Activated gamma-delta T cell (primary cell): ENCODE data around the gene ING4.
"Not testable (repeated sequence)": the region's sequence is repeated elsewhere in the genome, so short reads cannot be mapped to it uniquely, and the experiment has no call there.

Experiments
- DNase-seq: peaks from one replicate; lab custom pipeline; 2025; lab: John Stamatoyannopoulos, UW
- total RNA-seq, 2 donors: gene quantifications; one replicate each; lab custom pipeline; 2026; lab: John Stamatoyannopoulos, UW

ING4 gene
- 72.4 to 76.5 reads per million in 2 donors for total RNA-seq

DNA sequence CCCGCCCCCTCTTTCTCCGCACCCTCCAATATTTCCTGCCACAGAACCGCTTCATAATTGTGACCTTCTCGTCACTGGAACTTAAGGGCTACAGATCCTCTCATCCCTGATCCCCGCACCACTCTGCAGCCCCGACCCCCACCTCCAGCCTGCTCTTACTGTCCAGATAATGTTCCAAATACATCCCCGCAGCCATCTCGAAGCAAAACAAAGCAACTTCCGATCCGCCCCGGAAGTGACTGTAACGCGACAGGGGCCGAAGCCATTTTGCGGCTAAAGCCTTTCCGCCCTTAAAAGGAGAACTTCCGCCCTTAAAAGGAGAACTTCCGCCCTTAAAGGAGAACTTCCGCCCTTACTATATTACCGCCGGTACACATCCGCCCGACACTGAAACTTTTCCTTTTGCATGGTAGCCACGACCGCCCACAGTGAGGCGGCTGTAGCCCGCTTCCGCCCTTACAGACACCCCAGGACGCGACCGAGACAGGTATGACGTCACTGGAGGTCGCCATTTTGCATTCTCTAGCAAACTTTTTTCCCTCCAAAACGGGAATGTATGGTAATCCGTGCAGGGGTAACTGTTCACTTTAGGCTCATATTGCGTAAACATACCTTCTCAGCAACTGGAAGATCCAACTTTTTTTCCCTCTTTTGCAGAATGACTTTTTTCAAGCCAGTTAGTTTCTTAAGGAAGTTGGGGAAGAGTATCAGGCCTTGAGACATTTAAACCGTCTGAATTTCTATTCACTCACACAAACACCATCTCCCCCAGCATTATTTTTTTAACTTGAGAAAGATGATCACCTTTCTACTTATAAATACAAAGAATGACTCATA lies at the start of gene ING4:
TSS of gene ING4 (minus strand) at position 214 of the 837 bp plus-strand sequence. CDS start at position 196, 18 bp downstream.
- peak; percentile 82 for DNase-seq

DNA sequence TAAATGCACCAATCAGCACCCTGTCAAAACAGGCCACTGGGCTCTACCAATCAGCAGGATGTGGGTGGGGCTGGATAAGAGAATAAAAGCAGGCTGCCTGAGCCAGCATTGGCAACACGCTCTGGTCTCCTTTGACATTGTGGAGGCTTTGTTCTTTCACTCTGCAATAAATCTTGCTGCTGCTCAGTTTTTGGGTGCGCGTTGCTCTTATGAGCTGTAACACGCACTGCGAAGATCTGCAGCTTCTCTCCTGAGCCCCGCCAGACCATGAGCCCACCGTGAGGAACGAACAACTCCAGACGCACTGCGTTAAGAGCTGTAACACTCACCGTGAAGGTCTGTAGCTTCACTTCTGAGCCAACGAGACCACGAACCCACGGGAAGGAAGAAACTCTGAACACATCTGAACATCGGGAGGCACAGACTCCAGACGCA lies 46.1 kb upstream of the ING4 start:
- no peak for DNase-seq

- not testable (repeated sequence) for DNase-seq
These were observed 45.4 kb upstream of the ING4 start for GRCh38 chr12:6708351-6708750.

- no peak for DNase-seq
These were observed 40.7 kb upstream of the ING4 start for GRCh38 chr12:6703631-6704030.

DNA sequence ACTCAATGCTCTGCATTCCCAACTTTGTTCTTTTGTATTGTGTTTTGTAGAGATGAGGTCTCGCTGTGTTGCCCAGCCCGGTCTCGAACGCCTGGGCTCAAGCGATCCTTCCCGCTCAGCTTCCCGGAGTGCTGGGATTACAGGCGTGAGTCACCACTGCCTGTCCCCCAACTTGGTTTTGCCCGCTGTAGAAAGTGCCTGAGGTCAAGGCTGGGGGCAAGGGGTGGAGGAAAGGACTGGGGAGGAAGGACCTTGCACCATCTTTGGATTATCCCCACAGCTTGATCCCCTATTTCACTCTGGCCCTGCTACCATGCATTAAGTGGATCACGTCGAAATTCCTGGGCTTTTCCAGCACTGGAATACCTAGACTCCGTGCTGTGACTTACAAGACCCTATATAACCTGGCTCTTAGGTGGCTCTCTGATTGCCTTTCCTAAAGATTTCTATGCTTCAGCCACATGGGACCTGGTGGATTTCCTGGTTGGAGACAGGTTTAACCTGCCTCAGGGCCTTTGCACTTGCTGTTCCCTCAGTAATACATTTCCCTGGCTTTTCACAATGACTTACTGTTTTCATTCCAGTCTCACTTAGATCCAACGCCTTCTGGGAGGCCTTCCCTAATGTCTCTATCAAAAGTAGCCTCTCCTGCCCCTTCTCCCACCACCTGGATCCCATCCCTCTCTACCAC lies 38.3 kb upstream of the ING4 start:
- no peak for DNase-seq

DNA sequence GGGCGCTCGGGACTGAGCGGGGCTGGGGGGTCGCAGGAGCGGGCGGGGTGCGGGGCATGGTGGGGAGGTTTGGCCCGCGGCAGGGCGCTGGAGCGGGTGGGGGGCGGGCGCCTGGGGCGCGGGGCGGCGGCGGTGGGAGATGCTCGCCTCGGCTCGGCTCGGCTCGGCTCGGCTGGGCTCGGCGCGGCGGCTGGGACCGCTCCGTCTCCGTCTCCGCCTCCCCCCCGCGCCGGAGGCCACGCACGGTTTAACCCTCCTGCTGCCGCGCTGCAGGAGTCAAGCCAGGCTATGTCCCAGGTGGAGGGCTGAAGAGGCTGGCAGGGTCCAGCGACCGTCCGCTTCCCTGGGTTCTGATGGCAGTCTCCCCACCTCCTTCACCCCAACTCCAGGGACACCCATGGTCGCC lies 37.7 kb upstream of the ING4 start, which contains the start of gene PIANP:
TSS of gene PIANP (minus strand) at position 170 of the 406 bp plus-strand sequence. CDS start 2,754 bp downstream, outside the sequence.
- peak; percentile 26 for DNase-seq

- no peak for DNase-seq
These were observed 37.2 kb upstream of the ING4 start for GRCh38 chr12:6699989-6700645.

GRCh38 chr12:6699259-6699988 lies 36.5 kb upstream of the ING4 start:
- no peak for DNase-seq

DNA sequence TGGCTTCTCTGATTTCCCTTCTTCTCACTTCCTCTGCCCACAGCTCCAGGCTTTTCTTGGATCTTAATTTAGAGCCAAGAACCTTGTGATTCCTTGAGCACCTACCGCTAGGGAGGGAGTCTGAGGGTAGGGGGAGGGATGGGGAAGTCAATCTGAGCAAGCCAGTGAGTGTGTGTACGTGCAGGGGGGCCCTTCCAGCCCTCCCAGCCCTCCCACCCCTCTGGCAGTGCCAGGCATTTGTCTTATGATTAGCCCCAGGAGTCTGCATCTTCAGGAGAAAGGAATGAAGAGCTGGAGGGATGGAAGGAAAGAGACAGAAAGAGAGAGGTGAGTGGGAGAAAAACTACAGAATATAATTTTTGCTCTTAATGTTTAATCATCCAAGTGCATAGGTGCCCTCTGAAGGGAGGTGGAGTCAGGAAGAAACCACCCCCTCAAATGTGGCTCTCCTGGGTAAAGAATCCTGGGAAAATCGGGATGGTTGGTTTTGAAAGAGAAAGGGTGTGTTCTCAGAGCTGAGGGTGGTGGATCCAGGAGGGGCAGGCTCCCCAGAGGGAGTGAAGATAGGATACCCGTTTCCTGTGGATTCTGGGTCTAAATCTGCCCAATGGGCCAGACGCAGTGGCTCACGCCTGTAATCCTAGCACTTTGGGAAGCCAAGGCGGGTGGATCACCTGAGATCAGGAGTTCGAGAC lies 35.6 kb upstream of the ING4 start:
- no peak for DNase-seq

- DNase-seq, result no peak
These were observed 34.8 kb upstream of the ING4 start for GRCh38 chr12:6697584-6698351.

- no peak for DNase-seq
These were observed 34.0 kb upstream of the ING4 start for GRCh38 chr12:6696690-6697583.

DNA sequence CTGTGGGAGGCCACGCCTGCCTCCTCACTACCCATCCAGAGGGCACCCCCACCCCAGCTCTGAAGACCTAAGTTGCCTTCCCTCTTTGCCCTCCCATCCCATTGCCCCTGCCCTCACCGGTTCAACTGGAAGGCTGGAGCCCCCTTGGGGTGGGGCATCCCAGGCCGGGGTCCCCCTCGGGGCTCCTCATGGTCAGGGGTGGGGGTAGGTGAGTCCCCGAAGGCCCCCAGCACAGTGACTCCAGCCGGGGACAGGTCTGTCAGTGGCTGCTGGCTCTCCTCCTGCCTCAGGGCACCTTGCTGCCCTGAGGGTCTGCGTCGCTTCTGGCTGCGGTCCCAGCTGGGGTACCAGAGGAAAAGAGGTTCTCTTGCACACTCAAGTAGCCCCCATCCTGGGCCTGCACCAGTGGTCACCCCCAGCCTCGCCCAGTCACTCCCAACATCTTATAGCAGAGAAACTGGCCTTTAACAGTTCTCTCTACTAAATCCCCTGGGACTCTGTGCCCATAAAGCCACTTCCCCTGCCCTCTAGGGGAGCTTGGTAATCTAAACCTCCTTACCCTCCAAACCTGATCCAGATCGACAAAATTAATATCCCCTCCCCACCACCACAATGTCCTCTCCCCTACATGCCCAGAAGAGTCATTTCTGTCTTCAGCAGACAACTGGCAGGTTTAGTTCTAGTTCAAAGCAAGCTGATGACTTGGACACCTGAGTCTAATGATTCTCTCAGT lies 32.6 kb upstream of the ING4 start:
- DNase-seq, result no peak

DNA sequence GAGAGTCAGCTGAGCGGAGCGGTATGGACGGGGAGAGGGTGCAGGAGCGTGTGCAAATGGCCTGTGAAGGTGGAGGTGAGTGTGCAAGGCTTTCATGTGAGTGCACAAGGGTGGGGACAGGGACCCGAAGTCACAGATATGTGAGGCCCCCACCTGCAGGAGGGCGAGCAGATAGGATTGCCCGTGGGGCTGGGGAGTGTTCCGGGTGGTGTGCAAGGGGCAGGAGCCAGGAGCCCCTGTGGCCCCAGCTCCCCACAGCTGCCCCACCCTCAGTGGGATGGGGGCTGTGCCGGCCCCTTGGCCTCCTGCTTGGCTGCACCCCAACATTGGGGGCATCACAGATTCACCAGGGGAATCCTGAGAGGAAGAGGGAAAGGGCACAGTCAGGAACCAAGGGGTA lies 31.8 kb upstream of the ING4 start:
- no peak for DNase-seq

- no peak for DNase-seq
These were observed 31.0 kb upstream of the ING4 start for GRCh38 chr12:6693832-6694355.

DNA sequence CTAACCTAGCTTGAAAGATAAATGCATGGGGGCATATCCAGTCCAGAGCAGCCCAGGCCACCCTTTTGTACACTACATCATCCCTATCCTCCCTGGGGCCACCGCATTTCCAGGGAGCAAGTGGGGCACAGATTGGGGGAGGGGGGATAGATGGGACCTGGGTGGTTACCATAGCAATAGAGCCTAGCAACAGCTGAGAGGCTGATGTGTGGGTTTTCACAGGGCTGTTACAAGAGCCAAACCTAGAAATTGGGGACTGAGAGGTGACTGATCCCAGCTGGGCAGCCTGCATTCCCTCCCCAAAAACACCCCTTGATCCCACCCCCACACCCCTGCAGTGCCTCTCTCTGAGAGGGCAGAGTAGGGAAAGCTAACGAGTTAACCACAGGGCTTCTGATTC lies 30.0 kb upstream of the ING4 start:
- no peak for DNase-seq

GRCh38 chr12:6691473-6691872 lies 28.6 kb upstream of the ING4 start:
- DNase-seq, result no peak

- DNase-seq, result peak; percentile 93
These were observed 26.3 kb upstream of the ING4 start, which contains the start of gene ZNF384 for GRCh38 chr12:6688999-6689882. Gene ZNF384 (minus strand): TSS chr12:6689375. CDS start chr12:6679520, 9,855 bp downstream.
